ENCODE data around the gene ACTN3.

Gene ACTN3

GRCh38 chr11:66546966-66547661 is 411 bp downstream of the ACTN3 start:
- no peak overlapping the region for H3K9ac ChIP-seq (ENCODE audit: low read depth, low read length)
- H3K9me3 ChIP-seq (ENCODE audit: insufficient read depth, low read length, severe bottlenecking): no peaks in the 10 kb centered on the region
- TF ChIP-seq, protein P1, sequence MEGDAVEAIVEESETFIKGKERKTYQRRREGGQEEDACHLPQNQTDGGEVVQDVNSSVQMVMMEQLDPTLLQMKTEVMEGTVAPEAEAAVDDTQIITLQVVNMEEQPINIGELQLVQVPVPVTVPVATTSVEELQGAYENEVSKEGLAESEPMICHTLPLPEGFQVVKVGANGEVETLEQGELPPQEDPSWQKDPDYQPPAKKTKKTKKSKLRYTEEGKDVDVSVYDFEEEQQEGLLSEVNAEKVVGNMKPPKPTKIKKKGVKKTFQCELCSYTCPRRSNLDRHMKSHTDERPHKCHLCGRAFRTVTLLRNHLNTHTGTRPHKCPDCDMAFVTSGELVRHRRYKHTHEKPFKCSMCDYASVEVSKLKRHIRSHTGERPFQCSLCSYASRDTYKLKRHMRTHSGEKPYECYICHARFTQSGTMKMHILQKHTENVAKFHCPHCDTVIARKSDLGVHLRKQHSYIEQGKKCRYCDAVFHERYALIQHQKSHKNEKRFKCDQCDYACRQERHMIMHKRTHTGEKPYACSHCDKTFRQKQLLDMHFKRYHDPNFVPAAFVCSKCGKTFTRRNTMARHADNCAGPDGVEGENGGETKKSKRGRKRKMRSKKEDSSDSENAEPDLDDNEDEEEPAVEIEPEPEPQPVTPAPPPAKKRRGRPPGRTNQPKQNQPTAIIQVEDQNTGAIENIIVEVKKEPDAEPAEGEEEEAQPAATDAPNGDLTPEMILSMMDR (IDR thresholded peaks at IDR 0.05; ENCODE audit: borderline replicate concordance, extremely low read depth, low read length, poor library complexity, severe bottlenecking): no peak
- no peak for TF ChIP-seq EZH2 (IDR thresholded peaks at IDR 0.05; ENCODE audit: borderline replicate concordance, low read depth, low read length, severe bottlenecking)
- no peak overlapping the region for H3K4me2 ChIP-seq (ENCODE audit: insufficient read depth, low read length)
- H4K20me1 ChIP-seq (ENCODE audit: insufficient read depth, low read length): no peaks in the 10 kb centered on the region
- H3K36me3 ChIP-seq (ENCODE audit: insufficient read depth, low read length): peaks cover 12% of the 10 kb centered on the region
- ATAC-seq (ENCODE audit: insufficient read depth, low read depth): no peak
- no peak overlapping the region for H2AFZ ChIP-seq (ENCODE audit: low read depth, low read length)
- H3K79me2 ChIP-seq (ENCODE audit: insufficient read depth, low read length): peaks cover 8% of the 10 kb centered on the region
- peaks cover 32% of the 10 kb centered on the region for H3K4me1 ChIP-seq (ENCODE audit: insufficient read depth, low read length)
- H3K27ac ChIP-seq (ENCODE audit: low read length): no peak overlapping the region
- H3K27me3 ChIP-seq (ENCODE audit: insufficient read depth, low read length, poor library complexity): no peaks in the 10 kb centered on the region
- no peak overlapping the region for H3K4me3 ChIP-seq (ENCODE audit: low read depth in 1 of 2, low read length in 2 of 2)
- DNase-seq: no peak

- no peak overlapping the region for H3K27ac ChIP-seq (ENCODE audit: low read length)
- H3K9me3 ChIP-seq (ENCODE audit: insufficient read depth, low read length, severe bottlenecking): no peaks in the 10 kb centered on the region
- H3K36me3 ChIP-seq (ENCODE audit: insufficient read depth, low read length): peaks cover 7% of the 10 kb centered on the region
- ATAC-seq (ENCODE audit: insufficient read depth, low read depth): no peak
- peaks cover 8% of the 10 kb centered on the region for H3K79me2 ChIP-seq (ENCODE audit: insufficient read depth, low read length)
- no peak for DNase-seq
- peaks cover 32% of the 10 kb centered on the region for H3K4me1 ChIP-seq (ENCODE audit: insufficient read depth, low read length)
- no peak for TF ChIP-seq EZH2 (IDR thresholded peaks at IDR 0.05; ENCODE audit: borderline replicate concordance, low read depth, low read length, severe bottlenecking)
- TF ChIP-seq, protein P1 (IDR thresholded peaks at IDR 0.05; ENCODE audit: borderline replicate concordance, extremely low read depth, low read length, poor library complexity, severe bottlenecking): no peak
- H3K4me3 ChIP-seq (ENCODE audit: low read depth in 1 of 2, low read length in 2 of 2): no peak overlapping the region
- no peaks in the 10 kb centered on the region for H3K27me3 ChIP-seq (ENCODE audit: insufficient read depth, low read length, poor library complexity)
- no peaks in the 10 kb centered on the region for H4K20me1 ChIP-seq (ENCODE audit: insufficient read depth, low read length)
- no peak overlapping the region for H3K4me2 ChIP-seq (ENCODE audit: insufficient read depth, low read length)
- H2AFZ ChIP-seq (ENCODE audit: low read depth, low read length): no peak overlapping the region
- H3K9ac ChIP-seq (ENCODE audit: low read depth, low read length): no peak overlapping the region
Observed at GRCh38 chr11:66547662-66548009, 933 bp downstream of the ACTN3 start.

DNA sequence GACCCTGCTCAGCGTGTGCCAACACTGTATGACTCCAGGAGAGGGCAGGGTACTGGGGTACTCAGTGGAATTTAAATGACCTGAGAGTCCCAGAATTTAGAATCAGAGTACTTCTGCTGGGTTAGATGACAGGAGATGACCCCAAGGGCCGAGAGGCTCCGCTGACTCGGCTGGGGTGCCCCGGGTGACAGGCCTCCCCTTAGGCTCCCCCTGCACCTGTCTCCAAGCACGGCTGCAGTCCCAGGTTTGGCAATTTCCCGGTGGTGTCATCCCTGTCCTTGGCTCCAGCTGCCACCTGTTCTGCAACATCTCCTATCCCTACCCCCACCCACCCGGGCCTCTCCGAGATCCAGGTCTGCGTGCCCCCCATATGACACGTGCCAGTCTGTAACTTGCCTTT is 1.3 kb downstream of the ACTN3 start:
- DNase-seq: no peak
- Histone ChIP-seq H3K36me3 (ENCODE audit: insufficient read depth, low read length) (peaks cover 4% of the 10 kb centered on the region; the same call in 1 of the 2 replicates), H3K9ac (ENCODE audit: low read depth, low read length) (no peak overlapping the region), H3K4me2 (ENCODE audit: insufficient read depth, low read length) (no peak overlapping the region), H3K79me2 (ENCODE audit: insufficient read depth, low read length) (peaks cover 8% of the 10 kb centered on the region), H4K20me1 (ENCODE audit: insufficient read depth, low read length) (no peaks in the 10 kb centered on the region), H3K4me1 (ENCODE audit: insufficient read depth, low read length) (peaks cover 32% of the 10 kb centered on the region), H2AFZ (ENCODE audit: low read depth, low read length) (no peak overlapping the region), H3K27ac (ENCODE audit: low read length) (no peak overlapping the region), H3K27me3 (ENCODE audit: insufficient read depth, low read length, poor library complexity) (no peaks in the 10 kb centered on the region), H3K9me3 (ENCODE audit: insufficient read depth, low read length, severe bottlenecking) (no peaks in the 10 kb centered on the region), H3K4me3 (ENCODE audit: low read depth in 1 of 2, low read length in 2 of 2) (no peak overlapping the region)
- ATAC-seq (ENCODE audit: insufficient read depth, low read depth): no peak
- TF ChIP-seq EZH2 (IDR thresholded peaks at IDR 0.05; ENCODE audit: borderline replicate concordance, low read depth, low read length, severe bottlenecking): no peak
- TF ChIP-seq, protein P1 (IDR thresholded peaks at IDR 0.05; ENCODE audit: borderline replicate concordance, extremely low read depth, low read length, poor library complexity, severe bottlenecking): no peak
